Esophagus squamous epithelium (tissue), 5 donors: ENCODE results near the gene HNF1A. TPM values are rescaled to one million over a fixed set of nuclear protein-coding genes. Genes with fewer than 3 reads are reported as not detected.

Experiments
- DNase-seq: peaks from one replicate; lab custom pipeline; 2025; lab: John Stamatoyannopoulos, UW
- H3K27ac ChIP-seq, 4 donors: fragments of 200-600 bp; sonication (generic); one replicate each; pipeline ENCODE4 v1.5.1; 2016 to 2019; ENCODE audit warnings: mild to moderate bottlenecking in 1 of 4
- H3K27me3 ChIP-seq, 4 donors: fragments of 200-600 bp; sonication (generic); 1 replicate in 3 of 4; 2 replicates in 1 of 4; pipeline versions ENCODE4 v1.5.1 to v1.6.0; 2017 to 2021; ENCODE audit warnings: antibody characterized with exemption in 1 of 4
- H3K36me3 ChIP-seq, 3 donors: fragments of 200-600 bp; sonication (generic); one replicate each; pipeline ENCODE4 v1.5.1; 2016 to 2019
- H3K4me1 ChIP-seq, 3 donors: fragments of 200-600 bp; sonication (generic); one replicate each; pipeline ENCODE4 v1.5.1; 2017 to 2019
- H3K4me3 ChIP-seq, 4 donors: fragments of 200-600 bp; sonication (generic); 1 replicate in 3 of 4; 2 replicates in 1 of 4; pipeline ENCODE4 v1.5.1; 2016 to 2019; ENCODE audit warnings: mild to moderate bottlenecking in 2 of 4, moderate library complexity in 1 of 4
- H3K9me3 ChIP-seq, 3 donors: fragments of 200-600 bp; sonication (generic); one replicate each; pipeline ENCODE4 v1.5.1; 2016 to 2019
- POLR2A ChIP-seq, 4 donors: fragments of 450-650 bp; IDR thresholded peaks; one replicate each; pipeline ENCODE4 v1.6.1; 2017; ENCODE audit warnings: antibody characterized with exemption in 4 of 4, mild to moderate bottlenecking in 4 of 4, moderate library complexity in 3 of 4
- WGBS, 2 donors: methylation state at CpG; one replicate each; pipeline ENCODE4 v1.1.5; 2018; 5-methylcytosine and 5-hydroxymethylcytosine counted together
- intact Hi-C: fragments of 100-400 bp; cut with DNase I; formaldehyde crosslinking; loops from one replicate; pipeline ENCODE4 v1.15.0; 2022
- total RNA-seq, 4 donors: library from RNA; depleted of rRNA; stranded (reverse); fragments of >200 nt; gene quantifications; one replicate each; pipeline ENCODE4 v1.1.0, GENCODE V29; 2016
- TF ChIP-seq, protein P1 (sequence below), 6 experiments: fragments of 450-650 bp in 4 of 6; fragments of 200-600 bp in 2 of 6; sonication (generic) in 2 of 6; IDR thresholded peaks; one replicate each; pipeline ENCODE4 v1.5.1; 2016 to 2019; ENCODE audit warnings: antibody characterized with exemption in 6 of 6, mild to moderate bottlenecking in 4 of 6, moderate library complexity in 4 of 6
- donor health status: DM: yes; HTN: yes; CAD: no.

The HNF1A gene
- total RNA-seq, 4 donors from 2014 or later, result not detected

DNA sequence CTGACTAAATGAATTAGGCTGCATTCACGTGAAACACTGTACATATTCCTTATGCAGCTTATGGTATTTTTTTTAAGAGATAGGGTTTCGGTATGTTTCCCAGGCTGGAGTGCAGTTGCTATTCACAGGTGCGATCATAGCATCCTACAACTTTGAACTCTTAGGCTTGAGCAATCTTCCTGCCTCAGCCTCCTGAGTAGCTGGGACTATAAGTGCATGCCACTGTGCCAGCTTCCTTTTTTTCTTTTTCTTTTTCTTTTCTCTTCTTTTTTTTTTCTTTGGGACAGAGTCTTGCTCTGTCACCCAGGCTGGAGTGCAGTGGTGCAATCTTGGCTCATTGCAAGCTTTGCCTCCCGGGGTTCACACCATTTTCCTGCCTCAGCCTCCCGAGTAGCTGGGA, 38.3 kb upstream of the HNF1A start:
- Histone ChIP-seq H3K4me1 (peaks cover 0 to 19% (median 0%) of the 10 kb centered on the region in 3 donors), H3K4me3 (no peak overlapping the region), H3K27me3 (peaks cover 0 to 12% (median 0%) of the 10 kb centered on the region in 4 donors), H3K36me3 (no peaks in the 10 kb centered on the region), H3K27ac (peak overlapping the region in 1 of 4 donors; percentile 6), H3K9me3 (no peaks in the 10 kb centered on the region)
- TF ChIP-seq, protein P1, sequence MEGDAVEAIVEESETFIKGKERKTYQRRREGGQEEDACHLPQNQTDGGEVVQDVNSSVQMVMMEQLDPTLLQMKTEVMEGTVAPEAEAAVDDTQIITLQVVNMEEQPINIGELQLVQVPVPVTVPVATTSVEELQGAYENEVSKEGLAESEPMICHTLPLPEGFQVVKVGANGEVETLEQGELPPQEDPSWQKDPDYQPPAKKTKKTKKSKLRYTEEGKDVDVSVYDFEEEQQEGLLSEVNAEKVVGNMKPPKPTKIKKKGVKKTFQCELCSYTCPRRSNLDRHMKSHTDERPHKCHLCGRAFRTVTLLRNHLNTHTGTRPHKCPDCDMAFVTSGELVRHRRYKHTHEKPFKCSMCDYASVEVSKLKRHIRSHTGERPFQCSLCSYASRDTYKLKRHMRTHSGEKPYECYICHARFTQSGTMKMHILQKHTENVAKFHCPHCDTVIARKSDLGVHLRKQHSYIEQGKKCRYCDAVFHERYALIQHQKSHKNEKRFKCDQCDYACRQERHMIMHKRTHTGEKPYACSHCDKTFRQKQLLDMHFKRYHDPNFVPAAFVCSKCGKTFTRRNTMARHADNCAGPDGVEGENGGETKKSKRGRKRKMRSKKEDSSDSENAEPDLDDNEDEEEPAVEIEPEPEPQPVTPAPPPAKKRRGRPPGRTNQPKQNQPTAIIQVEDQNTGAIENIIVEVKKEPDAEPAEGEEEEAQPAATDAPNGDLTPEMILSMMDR (IDR thresholded peaks at IDR 0.05), result no peak
- TF ChIP-seq POLR2A (IDR thresholded peaks at IDR 0.05), result no peak
- 60 to 62% methylated on average over 3 to 5 of the region's 5 CpGs for WGBS, 2 donors
- DNase-seq, result no peak
- intact Hi-C loops, result no loop called here

DNA sequence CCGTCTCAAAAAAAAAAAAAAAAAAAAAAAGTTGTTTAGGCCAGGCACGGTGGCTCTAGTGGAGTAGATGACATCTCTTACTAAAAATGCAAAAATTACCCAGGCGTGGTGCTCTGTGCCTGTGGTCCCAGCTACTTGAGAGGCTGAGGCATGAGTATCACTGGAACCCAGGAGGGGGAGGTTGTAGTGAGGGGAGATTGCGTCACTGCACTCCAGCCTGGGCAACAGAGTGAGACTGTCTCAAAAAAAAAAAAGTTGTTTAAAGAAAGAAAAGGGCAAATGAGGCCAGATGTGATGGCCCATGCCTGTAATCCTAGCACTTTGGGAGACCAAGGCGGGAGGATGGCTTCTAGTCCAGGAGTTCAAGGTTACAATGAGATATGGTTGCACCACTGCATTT, 37.5 kb upstream of the HNF1A start:
- DNase-seq, result no peak
- 79 to 81% methylated on average over 4 to 5 of the region's 5 CpGs for WGBS, 2 donors
- Histone ChIP-seq H3K4me1 (peaks cover 0 to 19% (median 0%) of the 10 kb centered on the region in 3 donors), H3K9me3 (no peaks in the 10 kb centered on the region), H3K36me3 (no peaks in the 10 kb centered on the region), H3K4me3 (no peak overlapping the region), H3K27me3 (peaks cover 0 to 12% (median 0%) of the 10 kb centered on the region in 4 donors), H3K27ac (no peak overlapping the region)
- intact Hi-C loops, result no loop called here
- TF ChIP-seq POLR2A (IDR thresholded peaks at IDR 0.05), result no peak
- TF ChIP-seq, protein P1 (IDR thresholded peaks at IDR 0.05), result no peak

DNA sequence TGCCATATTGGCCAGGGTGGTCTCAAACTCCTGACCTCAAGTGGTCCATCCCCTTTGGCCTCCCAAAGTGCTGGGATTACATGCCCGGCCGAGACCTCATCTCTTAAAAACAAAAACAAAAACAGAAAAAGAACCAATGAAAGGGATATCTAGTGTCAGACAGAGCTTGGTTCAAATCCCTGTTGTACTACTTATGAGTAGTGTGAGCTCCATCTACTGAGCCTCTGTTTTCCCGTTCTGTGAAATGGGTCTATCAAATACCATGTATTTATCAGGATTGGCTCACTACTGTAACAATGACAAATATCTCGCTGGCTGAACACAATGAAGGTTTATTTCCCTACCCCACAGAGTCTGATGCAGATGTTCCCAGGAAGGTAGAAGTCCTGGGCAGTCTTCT, 36.9 kb upstream of the HNF1A start:
- WGBS, 2 donors, result 95 to 100% methylated on average over 4 of the region's 4 CpGs
- H3K27me3 ChIP-seq, result peaks cover 0 to 12% (median 0%) of the 10 kb centered on the region in 4 donors
- no peak for DNase-seq
- no peak for TF ChIP-seq POLR2A (IDR thresholded peaks at IDR 0.05)
- TF ChIP-seq, protein P1 (IDR thresholded peaks at IDR 0.05), result no peak
- H3K4me3 ChIP-seq, result no peak overlapping the region
- H3K9me3 ChIP-seq, result no peaks in the 10 kb centered on the region
- H3K27ac ChIP-seq, result no peak overlapping the region
- H3K4me1 ChIP-seq, result peaks cover 0 to 19% (median 0%) of the 10 kb centered on the region in 3 donors
- intact Hi-C loops, result no loop called here
- H3K36me3 ChIP-seq, result no peaks in the 10 kb centered on the region

DNA sequence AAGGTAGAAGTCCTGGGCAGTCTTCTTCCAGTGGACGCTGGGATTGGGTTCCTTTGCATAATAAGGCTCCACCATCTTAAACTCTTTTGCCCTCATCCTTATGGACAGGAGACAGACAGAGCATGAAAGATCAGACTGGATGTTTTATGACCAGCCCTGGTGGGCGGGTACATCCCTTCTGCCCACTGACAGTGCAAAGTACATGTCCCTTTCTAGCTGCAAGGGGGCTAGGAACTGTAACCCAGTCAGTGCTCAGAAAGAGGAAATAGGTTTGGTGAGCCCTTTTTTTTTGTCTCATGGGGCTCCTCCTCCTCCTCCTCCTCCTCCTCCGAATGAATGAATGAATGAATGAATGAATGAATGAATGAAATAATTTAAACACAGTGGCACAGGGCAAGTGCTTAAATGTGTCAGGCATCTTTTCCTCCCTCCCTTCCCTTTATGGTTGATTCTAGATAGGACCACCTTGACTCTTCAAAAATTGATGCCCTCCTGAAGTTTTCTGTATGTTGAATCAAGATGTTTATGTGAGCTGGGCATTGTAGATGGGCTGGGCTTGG, 36.4 kb upstream of the HNF1A start:
- TF ChIP-seq POLR2A (IDR thresholded peaks at IDR 0.05), result no peak
- no peak for DNase-seq
- intact Hi-C loops, result no loop called here

DNA sequence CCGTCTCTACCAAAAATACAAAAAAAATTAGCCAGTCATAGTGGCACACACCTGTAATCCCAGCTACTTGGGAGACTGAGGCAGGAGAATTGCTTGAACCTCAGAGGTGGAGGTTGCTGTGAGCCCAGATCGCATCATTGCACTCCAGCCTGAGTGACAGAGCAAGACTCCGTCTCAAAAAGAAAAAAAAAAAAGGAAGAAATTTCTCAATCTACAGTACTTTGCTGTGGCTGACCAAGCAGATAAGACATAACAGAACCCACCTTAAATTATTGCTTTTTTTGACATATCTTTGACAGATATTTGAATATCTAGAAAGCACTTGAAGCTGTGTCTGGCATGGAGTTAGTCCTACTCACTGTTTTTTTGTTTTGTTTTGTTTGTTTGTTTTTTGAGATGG, 34.9 kb upstream of the HNF1A start:
- no peak overlapping the region for H3K27ac ChIP-seq
- H3K9me3 ChIP-seq, result no peaks in the 10 kb centered on the region
- peaks cover 0 to 7% (median 0%) of the 10 kb centered on the region in 3 donors for H3K4me1 ChIP-seq
- WGBS, 2 donors, result 77 to 79% methylated on average over 3 of the region's 3 CpGs
- DNase-seq, result no peak
- intact Hi-C loops, result no loop called here
- TF ChIP-seq POLR2A (IDR thresholded peaks at IDR 0.05), result no peak
- TF ChIP-seq, protein P1 (IDR thresholded peaks at IDR 0.05), result no peak
- H3K36me3 ChIP-seq, result no peaks in the 10 kb centered on the region
- H3K27me3 ChIP-seq, result peaks cover 0 to 2% (median 0%) of the 10 kb centered on the region in 4 donors
- H3K4me3 ChIP-seq, result no peak overlapping the region

More for the DNA sequence above, 36.4 kb upstream of the HNF1A start:
- Histone ChIP-seq H3K27ac (no peak overlapping the region), H3K4me1 (peaks cover 0 to 17% (median 0%) of the 10 kb centered on the region in 3 donors), H3K27me3 (peaks cover 0 to 12% (median 0%) of the 10 kb centered on the region in 4 donors), H3K4me3 (no peak overlapping the region), H3K9me3 (no peaks in the 10 kb centered on the region), H3K36me3 (no peaks in the 10 kb centered on the region)
- WGBS, 2 donors, result 20 to 67% methylated on average over 1 to 2 of the region's 3 CpGs
